Endothelial cell of umbilical vein (primary cell): Measurements from ENCODE around the gene TNFSF9. TPM values are rescaled to one million over a fixed set of nuclear protein-coding genes. Genes with fewer than 3 reads are reported as not detected.

Experiments
- BruUV-seq: library from RNA; stranded (reverse); fragments of 400-500 nt; replicated peaks from 2 replicates; lab custom pipeline; 2021; lab: Mats Ljungman, UMichigan
- CTCF ChIA-PET: fragments of 300-600, 350-600 bp; sonication (Branson Sonifier 250); formaldehyde crosslinking; loops from one replicate; lab custom pipeline; 2021; ENCODE audit warnings: antibody characterized with exemption, inconsistent platforms; lab: Charles Lee
- POLR2A ChIA-PET: fragments of 300-600, 350-600 bp; sonication (Branson Sonifier 250); formaldehyde crosslinking; loops from one replicate; lab custom pipeline; 2021; ENCODE audit warnings: antibody characterized with exemption, inconsistent platforms; lab: Charles Lee
- DNase-seq: peaks from one replicate; pipeline ENCODE4 v3.0.0-alpha.2; 2011; ENCODE audit warnings: low read depth, low spot score
- FAIRE-seq: peaks from 2 replicates; lab custom pipeline; 2011; peaks lifted over from hg19 to GRCh38; lab: Jason Lieb, UNC
- H2AFZ ChIP-seq: 2 replicates; pipeline ENCODE4 v1.6.0; 2012; ENCODE audit warnings: low read depth, low read length, control low read depth, inconsistent platforms
- H3K27ac ChIP-seq: 2 replicates; pipeline ENCODE4 v1.5.1; 2011; ENCODE audit warnings: low read depth, mild to moderate bottlenecking, control low read depth, low read length, moderate library complexity; ENCODE audit not compliant: insufficient read depth
- H3K27me3 ChIP-seq, 2 experiments: 2 replicates each; pipeline versions ENCODE4 v1.6.0 to v1.6.1; 2011; ENCODE audit warnings: low read length in 2 of 2, mixed read lengths in 1 of 2; ENCODE audit not compliant: control insufficient read depth in 2 of 2, insufficient read depth in 2 of 2
- H3K36me3 ChIP-seq, 2 experiments: 2 replicates in 1 of 2; 3 replicates in 1 of 2; pipeline ENCODE4 v1.5.1; 2011; ENCODE audit warnings: low read length in 2 of 2, mild to moderate bottlenecking in 1 of 2, moderate library complexity in 1 of 2; ENCODE audit not compliant: control insufficient read depth in 2 of 2, insufficient read depth in 2 of 2; ENCODE audit errors: extremely low read depth in 1 of 2
- H3K4me1 ChIP-seq: 3 replicates; pipeline ENCODE4 v1.5.1; 2011; ENCODE audit warnings: mild to moderate bottlenecking, low read length; ENCODE audit not compliant: control insufficient read depth, insufficient read depth; ENCODE audit errors: extremely low read depth
- H3K4me2 ChIP-seq: 2 replicates; pipeline ENCODE4 v1.6.1; 2011; ENCODE audit warnings: low read length, control low read depth, mixed read lengths; ENCODE audit not compliant: insufficient read depth
- H3K4me3 ChIP-seq, 3 experiments: fragments of 200-600 bp in 1 of 3; sonication (generic), shearing (Covaris generic) in 1 of 3; replicated peaks in 1 of 3; 2 replicates each; pipeline ENCODE4 v1.5.1; 2011 to 2016; ENCODE audit warnings: control low read depth in 3 of 3, low read length in 3 of 3, mild to moderate bottlenecking in 2 of 3, inconsistent platforms in 1 of 3, low read depth in 1 of 3, moderate library complexity in 1 of 3; ENCODE audit not compliant: insufficient read depth in 1 of 3
- H3K79me2 ChIP-seq: 2 replicates; pipeline ENCODE4 v1.6.0; 2012; ENCODE audit warnings: low read length, inconsistent platforms; ENCODE audit not compliant: control insufficient read depth, insufficient read depth
- H3K9ac ChIP-seq: replicated peaks from 2 replicates; pipeline ENCODE3; 2011; ENCODE audit warnings: low read length, control low read depth; ENCODE audit not compliant: insufficient read depth; ENCODE audit errors: extremely low read depth
- H3K9me1 ChIP-seq: replicated peaks from 3 replicates; pipeline ENCODE4 v1.6.0; 2011; ENCODE audit warnings: mild to moderate bottlenecking, low read length; ENCODE audit not compliant: control insufficient read depth, insufficient read depth; ENCODE audit errors: extremely low read depth
- H3K9me3 ChIP-seq: replicated peaks from 2 replicates; pipeline ENCODE4 v1.5.1; 2012; ENCODE audit warnings: low read length, inconsistent platforms; ENCODE audit not compliant: control insufficient read depth, insufficient read depth
- H4K20me1 ChIP-seq: replicated peaks from 2 replicates; pipeline ENCODE3; 2011; ENCODE audit warnings: mild to moderate bottlenecking, low read length; ENCODE audit not compliant: control insufficient read depth, insufficient read depth; ENCODE audit errors: extremely low read depth
- CTCF ChIP-seq, 2 donors: IDR thresholded peaks; 1 replicate in 1 of 2; 2 replicates in 1 of 2; pipeline ENCODE4 v1.5.1; 2011; ENCODE audit warnings: low read length in 2 of 2, mild to moderate bottlenecking in 2 of 2, moderate library complexity in 2 of 2, control low read depth in 1 of 2, inconsistent platforms in 1 of 2, low read depth in 1 of 2; ENCODE audit not compliant: insufficient read depth in 1 of 2; ENCODE audit errors: extremely low read depth in 1 of 2
- EZH2 ChIP-seq: IDR thresholded peaks from 2 replicates; pipeline ENCODE4 v1.6.1; 2012; ENCODE audit warnings: borderline replicate concordance, low read depth, mild to moderate bottlenecking, moderate library complexity, low read length, inconsistent platforms; ENCODE audit not compliant: severe bottlenecking
- FOS ChIP-seq: IDR thresholded peaks from 2 replicates; pipeline ENCODE4 v1.6.1; 2011; ENCODE audit warnings: mild to moderate bottlenecking, low read length, moderate library complexity, borderline replicate concordance; ENCODE audit not compliant: insufficient read depth
- GATA2 ChIP-seq: IDR thresholded peaks from 2 replicates; pipeline ENCODE4 v1.7.0; 2011; ENCODE audit warnings: low read depth, mild to moderate bottlenecking, moderate library complexity, mixed read lengths, low read length; ENCODE audit not compliant: insufficient read length, insufficient read depth
- JUN ChIP-seq: IDR thresholded peaks from 2 replicates; pipeline ENCODE4 v1.6.1; 2011; ENCODE audit warnings: borderline replicate concordance, low read depth; ENCODE audit not compliant: insufficient read length, insufficient read depth
- MAX ChIP-seq: IDR thresholded peaks from 2 replicates; pipeline ENCODE4 v1.6.1; 2011; ENCODE audit not compliant: insufficient read depth, insufficient read length
- MYC ChIP-seq: IDR thresholded peaks from one replicate; pipeline ENCODE4 v1.6.1; 2011; ENCODE audit warnings: mild to moderate bottlenecking, low read depth, low read length
- POLR2A ChIP-seq: IDR thresholded peaks from 2 replicates; pipeline ENCODE4 v1.6.1; 2012; ENCODE audit warnings: low read depth, mild to moderate bottlenecking, control low read depth, low read length
- POLR2AphosphoS5 ChIP-seq: IDR thresholded peaks from 2 replicates; pipeline ENCODE4 v1.6.1; 2012; ENCODE audit warnings: low read depth, mild to moderate bottlenecking, control low read depth, low read length, moderate library complexity; ENCODE audit not compliant: insufficient read depth
- dilution Hi-C: fragments of 300-500 bp; cut with MboI; formaldehyde crosslinking; loops from one replicate; pipeline ENCODE4 v1.15.0; 2019; ENCODE audit warnings: low sequenced_read_pairs; ENCODE audit not compliant: extremely low pct_ligation_motif_present
- intact Hi-C: fragments of 100-400 bp; cut with micrococcal nuclease; formaldehyde crosslinking; loops from one replicate; pipeline ENCODE4 v1.10.0; 2022
- polyA plus RNA-seq, 4 experiments: library from polyadenylated mRNA; depleted of rRNA in 3 of 4; stranded (reverse) in 3 of 4; unstranded in 1 of 4; fragments of >200 nt; gene quantifications; 2 replicates each; pipeline versions ENCODE4 v1.2.1 to v1.2.3, GENCODE V29; 2011 to 2012; ENCODE audit warnings: missing spikeins in 1 of 4
- total RNA-seq: library from RNA; stranded (reverse); gene quantifications from 2 replicates; pipeline ENCODE4 v1.2.3, GENCODE V29; 2021

TNFSF9 gene
- total and polyA plus RNA-seq, 2 donors (not counting 3 experiments of a cell fraction or from before 2014, with no cell fraction given): 0.52 to 0.53 TPM

- H3K4me2 ChIP-seq: no peak overlapping the region
- peaks cover 5 to 6% of the 10 kb centered on the region in 2 experiments for H3K27me3 ChIP-seq
- H4K20me1 ChIP-seq: no peaks in the 10 kb centered on the region
- no peak overlapping the region for H3K27ac ChIP-seq
- H3K79me2 ChIP-seq: no peaks in the 10 kb centered on the region
- ChIA-PET CTCF (no interaction called here), POLR2A (no interaction called here)
- no peak for FAIRE-seq
- H3K9ac ChIP-seq: no peak overlapping the region
- DNase-seq: no peak
- no peak for TF ChIP-seq CTCF (IDR thresholded peaks at IDR 0.05; ENCODE audit: extremely low read depth in 1 of 2, insufficient read depth in 1 of 2, low read depth in 1 of 2, low read length in 2 of 2)
- no peak for TF ChIP-seq GATA2
- no peak for TF ChIP-seq POLR2A
- TF ChIP-seq FOS: no peak
- TF ChIP-seq MAX: no peak
- no peak for TF ChIP-seq MYC
- no peak for TF ChIP-seq JUN
- TF ChIP-seq POLR2AphosphoS5: no peak
- no peak for TF ChIP-seq EZH2
- no TSS peak for BruUV-seq
- no peaks in the 10 kb centered on the region for H3K9me1 ChIP-seq
- H3K9me3 ChIP-seq: no peaks in the 10 kb centered on the region
- intact Hi-C loops: no loop called here
- dilution Hi-C loops: no loop called here
- no peaks in the 10 kb centered on the region for H3K4me1 ChIP-seq
- no peak overlapping the region for H3K4me3 ChIP-seq
- H3K36me3 ChIP-seq: no peaks in the 10 kb centered on the region
- H2AFZ ChIP-seq: no peak overlapping the region
Measured at GRCh38 chr19:6495947-6496346, 34.9 kb upstream of the TNFSF9 start.
